ENCODE data around the gene BAIAP2L1.

Gene BAIAP2L1

DNA sequence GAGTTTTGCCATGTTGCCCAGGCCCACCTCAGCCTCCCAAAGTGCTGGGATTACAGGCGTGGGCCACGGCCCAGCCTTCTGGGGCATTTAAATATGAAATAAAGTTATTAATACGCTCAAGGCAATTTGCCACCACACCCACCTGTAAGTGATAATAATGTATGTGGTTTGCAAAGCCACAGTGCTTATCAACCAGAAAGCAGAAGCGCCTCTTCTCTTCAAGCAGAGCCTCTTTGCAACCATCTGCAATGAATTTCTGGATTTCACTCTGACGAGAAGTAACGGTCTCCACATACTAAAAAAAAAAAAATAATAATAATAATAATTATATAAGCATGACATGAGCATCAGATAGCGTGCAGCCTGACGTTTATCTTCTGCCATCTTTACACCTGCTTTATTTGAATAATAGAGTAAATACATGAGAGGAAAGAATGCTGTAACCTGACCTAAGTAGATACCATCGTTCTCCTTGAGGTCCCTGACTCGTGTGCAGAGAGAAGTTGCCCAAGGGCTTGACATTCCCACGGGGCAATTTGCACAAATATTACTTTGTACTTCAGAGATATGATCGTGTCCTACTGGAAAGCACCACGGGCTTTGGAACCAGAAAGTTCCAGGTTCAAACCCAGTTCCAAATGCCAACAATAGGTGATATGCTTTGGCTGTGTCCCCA is 85.4 kb downstream of the BAIAP2L1 start:
- no peak for TF ChIP-seq CTCF (conservative IDR thresholded peaks at IDR 0.05; ENCODE audit: low read depth, low read length)
- DNase-seq (ENCODE audit: low read depth) = no peak
- no peak overlapping the region for H3K4me3 ChIP-seq (ENCODE audit: low read depth, low read length)

DNA sequence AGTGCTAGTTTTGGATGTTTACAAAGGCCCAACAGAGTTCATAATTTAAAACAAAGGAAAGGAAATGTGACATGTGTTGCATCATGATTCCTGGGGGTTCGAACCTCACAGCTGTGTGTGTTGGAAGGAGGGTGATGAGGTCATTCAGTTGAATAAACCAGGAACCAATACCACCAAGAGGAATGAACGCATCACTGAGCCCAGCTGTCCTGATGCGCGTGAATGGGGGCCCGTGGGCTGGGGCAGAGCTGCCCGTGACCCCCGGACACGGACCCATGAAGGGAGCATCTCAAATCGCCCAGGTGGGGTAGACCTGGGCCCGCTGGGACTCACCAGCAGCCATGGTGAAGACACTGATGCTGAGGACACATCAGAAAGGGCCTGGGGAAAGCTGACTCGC is 86.4 kb downstream of the BAIAP2L1 start:
- TF ChIP-seq CTCF (conservative IDR thresholded peaks at IDR 0.05; ENCODE audit: low read depth, low read length) = no peak
- DNase-seq (ENCODE audit: low read depth) = no peak
- H3K4me3 ChIP-seq (ENCODE audit: low read depth, low read length) = no peak overlapping the region

GRCh38 chr7:98312201-98312600 is 88.7 kb downstream of the BAIAP2L1 start:
- DNase-seq (ENCODE audit: low read depth) = no peak
- no peak for TF ChIP-seq CTCF (conservative IDR thresholded peaks at IDR 0.05; ENCODE audit: low read depth, low read length)
- no peak overlapping the region for H3K4me3 ChIP-seq (ENCODE audit: low read depth, low read length)

DNA sequence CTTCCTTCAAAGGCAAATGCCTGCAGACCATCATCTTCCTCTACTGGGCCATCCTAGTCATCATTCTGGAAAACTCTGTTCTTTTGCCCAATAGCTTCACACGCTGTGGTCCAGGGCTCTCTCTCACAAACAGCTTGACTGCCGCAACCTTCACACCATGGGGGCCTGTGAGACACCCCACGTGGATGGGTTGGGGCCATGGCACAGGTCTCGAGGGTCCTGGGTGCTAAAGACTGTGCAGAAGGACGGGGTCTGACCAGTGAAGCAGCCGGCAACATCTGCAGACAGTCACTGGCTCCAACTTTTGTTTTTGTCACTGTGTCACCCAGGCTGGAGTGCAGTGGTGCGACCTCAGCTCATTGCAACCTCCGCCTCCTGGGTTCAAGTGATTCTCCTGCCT is 91.3 kb downstream of the BAIAP2L1 start:
- DNase-seq (ENCODE audit: low read depth) = no peak
- H3K4me3 ChIP-seq (ENCODE audit: low read depth, low read length) = no peak overlapping the region
- no peak for TF ChIP-seq CTCF (conservative IDR thresholded peaks at IDR 0.05; ENCODE audit: low read depth, low read length)

GRCh38 chr7:98307971-98308466 is 92.9 kb downstream of the BAIAP2L1 start:
- no peak for TF ChIP-seq CTCF (conservative IDR thresholded peaks at IDR 0.05; ENCODE audit: low read depth, low read length)
- H3K4me3 ChIP-seq (ENCODE audit: low read depth, low read length) = no peak overlapping the region
- DNase-seq (ENCODE audit: low read depth) = no peak

DNA sequence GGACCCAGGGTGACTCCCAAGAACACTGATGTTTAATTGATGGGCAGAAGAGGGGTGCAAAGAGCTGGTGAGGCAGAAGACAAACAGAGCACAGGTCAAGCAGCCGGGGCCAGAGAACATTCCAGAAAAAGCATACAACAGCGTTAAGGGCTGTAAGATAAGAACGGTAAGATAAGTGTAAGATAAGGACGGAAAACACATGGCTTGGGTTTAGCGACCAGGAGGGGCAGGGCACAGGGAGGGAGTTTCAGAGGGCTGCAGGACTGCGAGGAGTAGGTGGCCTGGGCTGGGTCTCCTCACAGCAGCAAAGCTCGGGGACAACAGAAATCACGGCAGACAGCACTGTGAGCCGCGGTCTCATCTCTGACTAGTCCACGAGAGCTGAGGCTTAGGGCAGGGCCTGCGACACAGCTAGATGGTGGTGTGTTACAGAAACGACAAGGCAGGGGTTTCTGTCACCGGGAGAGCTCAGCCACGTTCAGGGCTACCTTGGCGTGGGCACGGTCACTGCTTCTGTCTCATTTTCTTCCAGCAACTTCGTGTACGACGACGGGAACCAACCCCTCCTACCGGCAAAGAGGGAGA is 94.8 kb downstream of the BAIAP2L1 start:
- TF ChIP-seq CTCF (conservative IDR thresholded peaks at IDR 0.05; ENCODE audit: low read depth, low read length) = no peak
- no peak for DNase-seq (ENCODE audit: low read depth)
- H3K4me3 ChIP-seq (ENCODE audit: low read depth, low read length) = no peak overlapping the region

- DNase-seq (ENCODE audit: low read depth) = no peak
- TF ChIP-seq CTCF (conservative IDR thresholded peaks at IDR 0.05; ENCODE audit: low read depth, low read length) = no peak
- H3K4me3 ChIP-seq (ENCODE audit: low read depth, low read length) = no peak overlapping the region
Measured at GRCh38 chr7:98303906-98304305, 97.0 kb downstream of the BAIAP2L1 start.

Data from choroid plexus epithelial cell (primary cell).